Germinal center (tissue), 1 donor: ENCODE data around the gene OSTN.
"Not testable (repeated sequence)": the region's sequence is repeated elsewhere in the genome, so short reads cannot be mapped to it uniquely, and the experiment has no call there.

Experiments
- DNase-seq: peaks from one replicate; pipeline ENCODE4 v3.0.0; 2012; ENCODE audit warnings: mixed read lengths, low spot score

OSTN gene

GRCh38 chr3:191198932-191199331, at the start of gene OSTN:
Gene OSTN (plus strand): TSS chr3:191199241. CDS start chr3:191212533, 13,292 bp downstream.
- DNase-seq: no peak

GRCh38 chr3:191151653-191152052, 47.4 kb upstream of the OSTN start:
- no peak for DNase-seq

- DNase-seq: no peak
These were observed 44.2 kb upstream of the OSTN start for GRCh38 chr3:191154827-191155226.

GRCh38 chr3:191158247-191158646, 40.8 kb upstream of the OSTN start:
- no peak for DNase-seq

GRCh38 chr3:191158815-191159214, 40.2 kb upstream of the OSTN start:
- no peak for DNase-seq

GRCh38 chr3:191165802-191166201, 33.2 kb upstream of the OSTN start:
- no peak for DNase-seq

- no peak for DNase-seq
These were observed 32.7 kb upstream of the OSTN start for GRCh38 chr3:191166368-191166767.

GRCh38 chr3:191169566-191169965, 29.5 kb upstream of the OSTN start:
- no peak for DNase-seq

- peak; percentile 3 for DNase-seq
These were observed 28.9 kb upstream of the OSTN start for GRCh38 chr3:191170097-191170496.

GRCh38 chr3:191175102-191175501, 23.9 kb upstream of the OSTN start:
- no peak for DNase-seq

GRCh38 chr3:191176038-191176785, 22.8 kb upstream of the OSTN start:
- no peak for DNase-seq

GRCh38 chr3:191185382-191185781, 13.7 kb upstream of the OSTN start:
- not testable (repeated sequence) for DNase-seq

GRCh38 chr3:191188246-191188645, 10.8 kb upstream of the OSTN start:
- DNase-seq: not testable (repeated sequence)

GRCh38 chr3:191192270-191192669, 6.8 kb upstream of the OSTN start:
- DNase-seq: not testable (repeated sequence)

- no peak for DNase-seq
These were observed 6.1 kb upstream of the OSTN start for GRCh38 chr3:191192941-191193340.

- DNase-seq: no peak
These were observed 1.2 kb upstream of the OSTN start for GRCh38 chr3:191197761-191198306.

GRCh38 chr3:191198480-191198879, 561 bp upstream of the OSTN start:
- no peak for DNase-seq

- no peak for DNase-seq
These were observed 11.0 kb downstream of the OSTN start for GRCh38 chr3:191210032-191210431.

GRCh38 chr3:191216510-191216909, 17.5 kb downstream of the OSTN start:
- no peak for DNase-seq

GRCh38 chr3:191217301-191217700, 18.3 kb downstream of the OSTN start:
- no peak for DNase-seq

- no peak for DNase-seq
These were observed 21.9 kb downstream of the OSTN start for GRCh38 chr3:191220908-191221307.

GRCh38 chr3:191221638-191222037, 22.6 kb downstream of the OSTN start:
- DNase-seq: no peak

- no peak for DNase-seq
These were observed 28.5 kb downstream of the OSTN start for GRCh38 chr3:191227541-191227940.

- no peak for DNase-seq
These were observed 35.2 kb downstream of the OSTN start for GRCh38 chr3:191234216-191234615.
